ENCODE results near the gene FUNDC2.

Gene FUNDC2

DNA sequence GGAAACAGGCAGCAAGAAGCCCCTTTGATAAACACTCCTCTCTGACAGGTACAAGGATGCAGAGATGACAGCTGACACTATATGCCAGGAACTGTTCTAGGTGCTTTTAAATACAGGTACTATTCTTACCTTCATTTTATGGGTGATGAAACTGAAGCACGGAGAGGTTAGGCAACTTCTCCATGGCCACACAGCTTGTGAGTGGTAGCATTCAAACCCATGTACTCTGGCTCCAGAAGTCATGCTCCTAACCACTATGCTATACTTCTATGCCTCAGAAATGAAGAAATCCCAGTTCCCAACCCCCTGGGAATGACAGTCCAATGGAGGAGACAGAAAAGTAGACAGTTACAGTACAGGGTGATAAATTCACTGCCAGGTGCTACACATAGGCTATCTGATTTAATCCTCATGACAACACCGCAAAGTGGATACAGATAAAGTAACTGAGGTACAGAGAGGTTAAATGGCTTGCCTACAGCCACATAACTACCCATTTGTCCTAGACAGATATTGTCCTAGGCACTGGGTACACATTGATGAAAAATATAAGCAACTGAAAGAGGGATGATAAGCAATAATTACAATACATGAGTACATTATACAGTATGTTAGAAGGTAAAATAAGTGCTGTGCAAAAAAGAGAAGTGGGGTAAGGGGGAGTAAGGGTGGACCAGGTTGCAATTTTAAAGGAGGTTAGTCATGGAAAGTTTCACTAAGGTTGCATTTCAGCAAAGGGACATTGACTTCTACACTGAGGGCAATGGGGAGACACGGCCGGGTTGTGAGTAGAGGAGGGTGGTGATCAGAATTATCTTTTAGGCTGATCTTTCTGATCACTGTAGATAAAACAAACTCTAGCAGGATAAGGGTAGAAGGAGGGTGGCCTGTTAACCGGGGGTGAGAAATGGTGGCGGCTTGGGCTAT, 2.5 kb upstream of the FUNDC2 start:
- TF ChIP-seq, protein P1, sequence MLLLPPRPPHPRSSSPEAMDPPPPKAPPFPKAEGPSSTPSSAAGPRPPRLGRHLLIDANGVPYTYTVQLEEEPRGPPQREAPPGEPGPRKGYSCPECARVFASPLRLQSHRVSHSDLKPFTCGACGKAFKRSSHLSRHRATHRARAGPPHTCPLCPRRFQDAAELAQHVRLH (tag by site-specific recombination; IDR thresholded peaks at IDR 0.05) = 0 out of 2 replicates have a peak, but pooled peaks have one; percentile 14
- TF ChIP-seq GLIS2 (tag by site-specific recombination; IDR thresholded peaks at IDR 0.05) = no peak
- H3K4me1 ChIP-seq (ENCODE audit: control insufficient read depth, insufficient read depth, low read length) = peaks cover 2% of the 10 kb centered on the region; the same call in 1 of the 2 replicates
- H3K9me3 ChIP-seq (ENCODE audit: control insufficient read depth, insufficient read depth, low read depth, low read length) = no peaks in the 10 kb centered on the region
- CTCF ChIA-PET = interaction anchor here (0.6 kb wide), 1 partner anchor 191 kb away, joined by 5 read pairs; no protein-coding TSS in a partner anchor
- H3K27ac ChIP-seq (ENCODE audit: extremely low read depth, low read depth, low read length) = no peak overlapping the region
- H3K36me3 ChIP-seq (ENCODE audit: control insufficient read depth in 2 of 2, insufficient read depth in 1 of 2, low read length in 2 of 2) = no peaks in the 10 kb centered on the region
- no peak overlapping the region for H3K4me3 ChIP-seq (ENCODE audit: low read depth, low read length)
- POLR2A ChIA-PET = no interaction called here

DNA sequence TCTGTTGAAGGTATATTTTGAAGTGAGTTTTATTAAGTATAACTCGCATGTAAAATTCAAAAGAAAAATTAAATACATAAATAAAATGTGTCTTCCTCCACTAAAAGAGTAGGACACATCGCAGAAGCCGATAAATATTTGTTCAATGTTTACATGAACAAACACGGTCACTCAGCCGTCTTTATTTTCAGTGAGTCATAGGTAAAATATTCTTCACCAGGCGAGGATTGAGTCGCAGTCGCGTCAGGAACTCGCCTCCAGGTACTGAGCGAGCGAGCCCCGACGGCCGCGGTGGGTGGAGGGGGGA, 271 bp upstream of the FUNDC2 start:
- Histone ChIP-seq H3K27ac (ENCODE audit: extremely low read depth, low read depth, low read length) (peak overlapping the region; percentile 99), H3K9me3 (ENCODE audit: control insufficient read depth, insufficient read depth, low read depth, low read length) (no peaks in the 10 kb centered on the region), H3K4me1 (ENCODE audit: control insufficient read depth, insufficient read depth, low read length) (peaks cover 2% of the 10 kb centered on the region; the same call in 1 of the 2 replicates), H3K36me3 (ENCODE audit: control insufficient read depth in 2 of 2, insufficient read depth in 1 of 2, low read length in 2 of 2) (no peaks in the 10 kb centered on the region; a peak in 1 of 3 replicates), H3K4me3 (ENCODE audit: low read depth, low read length) (peak overlapping the region; percentile 72)
- CTCF ChIA-PET = interaction anchor here (1.7 kb wide), 1 partner anchor 31 kb away, joined by 4 read pairs; no protein-coding TSS in a partner anchor
- POLR2A ChIA-PET = interaction anchor here (0.8 to 1.4 kb wide), 9 partner anchors 8 to 46 kb away, joined by 3 to 5 read pairs (median 3); partner anchors contain the start of genes BRCC3, CMC4 and MTCP1
- TF ChIP-seq SP3 (tag by site-specific recombination; IDR thresholded peaks at IDR 0.05) (no peak), ZNF132 (tag by site-specific recombination; IDR thresholded peaks at IDR 0.05; ENCODE audit: borderline replicate concordance) (no peak), ZNF596 (tag by site-specific recombination; IDR thresholded peaks at IDR 0.05) (peak; percentile 84), ZNF138 (tag by site-specific recombination; IDR thresholded peaks at IDR 0.05; ENCODE audit: borderline replicate concordance) (no peak), ZNF843 (tag by site-specific recombination; IDR thresholded peaks at IDR 0.05) (no peak), EGR2 (tag by site-specific recombination; IDR thresholded peaks at IDR 0.05; ENCODE audit: low read depth) (peak; percentile 65; the same call in 1 of the 2 replicates), ZNF701 (tag by site-specific recombination; IDR thresholded peaks at IDR 0.05) (no peak), ZNF184 (tag by site-specific recombination; IDR thresholded peaks at IDR 0.05) (peak; percentile 56; the same call in 1 of the 2 replicates), ZNF544 (tag by site-specific recombination; IDR thresholded peaks at IDR 0.05) (no peak), ZBTB17 (tag by site-specific recombination; IDR thresholded peaks at IDR 0.05) (no peak), ZNF10 (tag by site-specific recombination; IDR thresholded peaks at IDR 0.05) (peak; percentile 71; the same call in 1 of the 2 replicates), ZNF558 (tag by site-specific recombination; IDR thresholded peaks at IDR 0.05) (no peak)
- TF ChIP-seq, protein P2, sequence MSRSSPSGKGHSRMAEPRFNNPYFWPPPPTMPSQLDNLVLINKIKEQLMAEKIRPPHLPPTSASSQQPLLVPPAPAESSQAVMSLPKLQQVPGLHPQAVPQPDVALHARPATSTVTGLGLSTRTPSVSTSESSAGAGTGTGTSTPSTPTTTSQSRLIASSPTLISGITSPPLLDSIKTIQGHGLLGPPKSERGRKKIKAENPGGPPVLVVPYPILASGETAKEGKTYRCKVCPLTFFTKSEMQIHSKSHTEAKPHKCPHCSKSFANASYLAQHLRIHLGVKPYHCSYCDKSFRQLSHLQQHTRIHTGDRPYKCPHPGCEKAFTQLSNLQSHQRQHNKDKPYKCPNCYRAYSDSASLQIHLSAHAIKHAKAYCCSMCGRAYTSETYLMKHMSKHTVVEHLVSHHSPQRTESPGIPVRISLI (tag by site-specific recombination; IDR thresholded peaks at IDR 0.05) = no peak
- TF ChIP-seq, protein P3, sequence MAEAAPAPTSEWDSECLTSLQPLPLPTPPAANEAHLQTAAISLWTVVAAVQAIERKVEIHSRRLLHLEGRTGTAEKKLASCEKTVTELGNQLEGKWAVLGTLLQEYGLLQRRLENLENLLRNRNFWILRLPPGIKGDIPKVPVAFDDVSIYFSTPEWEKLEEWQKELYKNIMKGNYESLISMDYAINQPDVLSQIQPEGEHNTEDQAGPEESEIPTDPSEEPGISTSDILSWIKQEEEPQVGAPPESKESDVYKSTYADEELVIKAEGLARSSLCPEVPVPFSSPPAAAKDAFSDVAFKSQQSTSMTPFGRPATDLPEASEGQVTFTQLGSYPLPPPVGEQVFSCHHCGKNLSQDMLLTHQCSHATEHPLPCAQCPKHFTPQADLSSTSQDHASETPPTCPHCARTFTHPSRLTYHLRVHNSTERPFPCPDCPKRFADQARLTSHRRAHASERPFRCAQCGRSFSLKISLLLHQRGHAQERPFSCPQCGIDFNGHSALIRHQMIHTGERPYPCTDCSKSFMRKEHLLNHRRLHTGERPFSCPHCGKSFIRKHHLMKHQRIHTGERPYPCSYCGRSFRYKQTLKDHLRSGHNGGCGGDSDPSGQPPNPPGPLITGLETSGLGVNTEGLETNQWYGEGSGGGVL (tag by site-specific recombination; IDR thresholded peaks at IDR 0.05) = peak; percentile 100
- TF ChIP-seq, protein P4, sequence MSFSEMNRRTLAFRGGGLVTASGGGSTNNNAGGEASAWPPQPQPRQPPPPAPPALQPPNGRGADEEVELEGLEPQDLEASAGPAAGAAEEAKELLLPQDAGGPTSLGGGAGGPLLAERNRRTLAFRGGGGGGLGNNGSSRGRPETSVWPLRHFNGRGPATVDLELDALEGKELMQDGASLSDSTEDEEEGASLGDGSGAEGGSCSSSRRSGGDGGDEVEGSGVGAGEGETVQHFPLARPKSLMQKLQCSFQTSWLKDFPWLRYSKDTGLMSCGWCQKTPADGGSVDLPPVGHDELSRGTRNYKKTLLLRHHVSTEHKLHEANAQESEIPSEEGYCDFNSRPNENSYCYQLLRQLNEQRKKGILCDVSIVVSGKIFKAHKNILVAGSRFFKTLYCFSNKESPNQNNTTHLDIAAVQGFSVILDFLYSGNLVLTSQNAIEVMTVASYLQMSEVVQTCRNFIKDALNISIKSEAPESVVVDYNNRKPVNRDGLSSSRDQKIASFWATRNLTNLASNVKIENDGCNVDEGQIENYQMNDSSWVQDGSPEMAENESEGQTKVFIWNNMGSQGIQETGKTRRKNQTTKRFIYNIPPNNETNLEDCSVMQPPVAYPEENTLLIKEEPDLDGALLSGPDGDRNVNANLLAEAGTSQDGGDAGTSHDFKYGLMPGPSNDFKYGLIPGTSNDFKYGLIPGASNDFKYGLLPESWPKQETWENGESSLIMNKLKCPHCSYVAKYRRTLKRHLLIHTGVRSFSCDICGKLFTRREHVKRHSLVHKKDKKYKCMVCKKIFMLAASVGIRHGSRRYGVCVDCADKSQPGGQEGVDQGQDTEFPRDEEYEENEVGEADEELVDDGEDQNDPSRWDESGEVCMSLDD (tag by site-specific recombination; IDR thresholded peaks at IDR 0.05) = peak; percentile 48; the same call in 1 of the 2 replicates
- TF ChIP-seq, protein P5, sequence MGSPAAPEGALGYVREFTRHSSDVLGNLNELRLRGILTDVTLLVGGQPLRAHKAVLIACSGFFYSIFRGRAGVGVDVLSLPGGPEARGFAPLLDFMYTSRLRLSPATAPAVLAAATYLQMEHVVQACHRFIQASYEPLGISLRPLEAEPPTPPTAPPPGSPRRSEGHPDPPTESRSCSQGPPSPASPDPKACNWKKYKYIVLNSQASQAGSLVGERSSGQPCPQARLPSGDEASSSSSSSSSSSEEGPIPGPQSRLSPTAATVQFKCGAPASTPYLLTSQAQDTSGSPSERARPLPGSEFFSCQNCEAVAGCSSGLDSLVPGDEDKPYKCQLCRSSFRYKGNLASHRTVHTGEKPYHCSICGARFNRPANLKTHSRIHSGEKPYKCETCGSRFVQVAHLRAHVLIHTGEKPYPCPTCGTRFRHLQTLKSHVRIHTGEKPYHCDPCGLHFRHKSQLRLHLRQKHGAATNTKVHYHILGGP (tag by site-specific recombination; IDR thresholded peaks at IDR 0.05) = no peak
